OCI-LY3 (cell line): ENCODE measurements around the gene RUNX2.

Experiments
- H2AFZ ChIP-seq: fragments of 200-600, 300-600 bp; shearing (Covaris generic); 2 replicates; pipeline ENCODE4 v1.6.0; 2014; ENCODE audit warnings: antibody characterized with exemption, low read depth, low read length
- H3K27ac ChIP-seq: fragments of 200-600, 300-600 bp; sonication (generic); 2 replicates; pipeline ENCODE4 v1.5.1; 2014; ENCODE audit warnings: mild to moderate bottlenecking, low read length, moderate library complexity, mixed read lengths
- H3K27me3 ChIP-seq: fragments of 200-600, 300-600 bp; sonication (generic); 2 replicates; pipeline ENCODE4 v1.6.1; 2014; ENCODE audit warnings: low read depth, low read length, mixed read lengths
- H3K36me3 ChIP-seq: fragments of 200-600, 300-600 bp; sonication (generic); replicated peaks from 2 replicates; pipeline ENCODE3; 2014; ENCODE audit warnings: low read depth, low read length, mixed read lengths
- H3K4me1 ChIP-seq: fragments of 300-600, 200-600 bp; sonication (generic); 2 replicates; pipeline ENCODE4 v1.6.1; 2014; ENCODE audit warnings: low read length, mixed read lengths
- H3K4me2 ChIP-seq: fragments of 200-600, 300-600 bp; sonication (generic); 2 replicates; pipeline ENCODE4 v1.6.1; 2014; ENCODE audit warnings: low read length, mixed read lengths
- H3K4me3 ChIP-seq: fragments of 300-600, 200-600 bp; sonication (generic); 2 replicates; pipeline ENCODE4 v1.5.1; 2014; ENCODE audit warnings: antibody characterized with exemption, mild to moderate bottlenecking, low read length, moderate library complexity
- H3K79me2 ChIP-seq: fragments of 300-600, 200-600 bp; shearing (Covaris generic); 2 replicates; pipeline ENCODE4 v1.6.1; 2014; ENCODE audit warnings: mild to moderate bottlenecking, low read length, mixed read lengths
- H3K9ac ChIP-seq: fragments of 300-600, 200-600 bp; shearing (Covaris generic); 2 replicates; pipeline ENCODE4 v1.6.0; 2014; ENCODE audit warnings: mild to moderate bottlenecking, low read length, moderate library complexity
- H3K9me3 ChIP-seq: fragments of 200-600, 300-600 bp; shearing (Covaris generic); 2 replicates; pipeline ENCODE4 v1.6.1; 2014; ENCODE audit warnings: low read length, mixed read lengths; ENCODE audit not compliant: insufficient read depth
- H4K20me1 ChIP-seq: fragments of 200-600, 300-600 bp; sonication (generic); 2 replicates; pipeline ENCODE4 v1.6.1; 2016; ENCODE audit warnings: low read length, mixed read lengths; ENCODE audit not compliant: insufficient read depth
- CTCF ChIP-seq: fragments of 200-600, 300-600 bp; sonication (generic); IDR thresholded peaks from 2 replicates; pipeline ENCODE4 v1.5.1; 2014; ENCODE audit warnings: antibody characterized with exemption, low read length, low read depth
- EZH2phosphoT487 ChIP-seq: fragments of 200-600 bp; shearing (Covaris generic); IDR thresholded peaks from 2 replicates; pipeline ENCODE4 v1.6.1; 2018; ENCODE audit warnings: antibody characterized with exemption, mixed run types, low read depth

The RUNX2 gene

GRCh38 chr6:45531999-45532595 is 204.0 kb downstream of the RUNX2 start:
- H2AFZ ChIP-seq: no peak overlapping the region

GRCh38 chr6:45532721-45533210 is 204.6 kb downstream of the RUNX2 start:
- Histone ChIP-seq H3K9me3 (no peaks in the 10 kb centered on the region), H3K27me3 (peaks cover 75% of the 10 kb centered on the region), H3K4me2 (no peak overlapping the region), H3K4me3 (no peak overlapping the region), H3K36me3 (no peaks in the 10 kb centered on the region), H2AFZ (no peak overlapping the region), H4K20me1 (no peaks in the 10 kb centered on the region), H3K79me2 (no peaks in the 10 kb centered on the region), H3K27ac (no peak overlapping the region), H3K4me1 (no peaks in the 10 kb centered on the region), H3K9ac (no peak overlapping the region)
- TF ChIP-seq EZH2phosphoT487 (no peak), CTCF (no peak)

More at GRCh38 chr6:45531999-45532595, 204.0 kb downstream of the RUNX2 start:
- no peak overlapping the region for H3K27ac ChIP-seq
- H3K36me3 ChIP-seq: no peaks in the 10 kb centered on the region
- no peaks in the 10 kb centered on the region for H3K79me2 ChIP-seq
- H4K20me1 ChIP-seq: no peaks in the 10 kb centered on the region
- no peaks in the 10 kb centered on the region for H3K4me1 ChIP-seq
- H3K27me3 ChIP-seq: peaks cover 75% of the 10 kb centered on the region
- no peak overlapping the region for H3K4me3 ChIP-seq
- H3K9ac ChIP-seq: no peak overlapping the region
- H3K9me3 ChIP-seq: no peaks in the 10 kb centered on the region
- TF ChIP-seq EZH2phosphoT487 (no peak), CTCF (no peak)
- H3K4me2 ChIP-seq: no peak overlapping the region

GRCh38 chr6:45533386-45533785 is 205.3 kb downstream of the RUNX2 start:
- Histone ChIP-seq H3K4me1 (no peaks in the 10 kb centered on the region), H3K27ac (no peak overlapping the region), H3K27me3 (peaks cover 72% of the 10 kb centered on the region), H3K79me2 (no peaks in the 10 kb centered on the region), H3K36me3 (no peaks in the 10 kb centered on the region), H4K20me1 (no peaks in the 10 kb centered on the region), H3K4me3 (no peak overlapping the region), H3K4me2 (no peak overlapping the region), H2AFZ (no peak overlapping the region), H3K9ac (no peak overlapping the region), H3K9me3 (no peaks in the 10 kb centered on the region)
- no peak for TF ChIP-seq CTCF
- no peak for TF ChIP-seq EZH2phosphoT487

- H3K79me2 ChIP-seq: no peaks in the 10 kb centered on the region
- TF ChIP-seq CTCF (no peak), EZH2phosphoT487 (no peak)
- H3K4me1 ChIP-seq: peaks cover 20% of the 10 kb centered on the region
Observed at GRCh38 chr6:45535933-45536332, 207.8 kb downstream of the RUNX2 start.

More at GRCh38 chr6:45535933-45536332, 207.8 kb downstream of the RUNX2 start:
- no peaks in the 10 kb centered on the region for H3K36me3 ChIP-seq
- H3K9me3 ChIP-seq: no peaks in the 10 kb centered on the region
- H3K27ac ChIP-seq: no peak overlapping the region
- H3K9ac ChIP-seq: no peak overlapping the region
- no peak overlapping the region for H2AFZ ChIP-seq
- H4K20me1 ChIP-seq: no peaks in the 10 kb centered on the region
- no peak overlapping the region for H3K4me2 ChIP-seq
- peaks cover 60% of the 10 kb centered on the region for H3K27me3 ChIP-seq
- no peak overlapping the region for H3K4me3 ChIP-seq
